Left lung (tissue), 10 donors: ENCODE measurements around the gene FSCN2. TPM values are rescaled to one million over a fixed set of nuclear protein-coding genes. Genes with fewer than 3 reads are reported as not detected.

Experiments used
- ATAC-seq: fragments of 200-7000 bp; cut with Tn5 transposase; one replicate; pipeline ENCODE4 v1.9.1; 2020; ENCODE audit warnings: moderate library complexity
- DNase-seq, 4 donors: peaks; one replicate each; pipeline ENCODE4 v3.0.0-alpha.2; 2013 to 2020
- H3K27ac ChIP-seq, 2 donors: fragments of 200-600 bp; sonication (generic) in 1 of 2; one replicate each; pipeline versions ENCODE4 v1.5.0 to v1.8.0; 2020 to 2021
- H3K27me3 ChIP-seq, 2 donors: fragments of 200-600 bp; sonication (generic) in 1 of 2; one replicate each; pipeline versions ENCODE4 v1.5.0 to v1.8.0; 2020 to 2021
- H3K36me3 ChIP-seq, 2 donors: fragments of 200-600 bp; sonication (generic) in 1 of 2; one replicate each; pipeline versions ENCODE4 v1.5.0 to v1.8.0; 2020 to 2021
- H3K4me1 ChIP-seq, 2 donors: fragments of 200-600 bp; one replicate each; pipeline ENCODE4 v1.8.0; 2021
- H3K4me3 ChIP-seq, 2 donors: fragments of 200-600 bp; sonication (generic) in 1 of 2; one replicate each; pipeline versions ENCODE4 v1.5.0 to v1.8.0; 2020 to 2021; ENCODE audit warnings: mild to moderate bottlenecking in 1 of 2
- H3K9me3 ChIP-seq, 2 donors: fragments of 200-600 bp; sonication (generic) in 1 of 2; one replicate each; pipeline versions ENCODE4 v1.5.0 to v1.8.0; 2020 to 2021
- CTCF ChIP-seq, 2 donors: fragments of 200-600 bp; sonication (generic) in 1 of 2; IDR thresholded peaks; one replicate each; pipeline versions ENCODE4 v1.5.0 to v1.8.0; 2021; ENCODE audit warnings: antibody characterized with exemption in 2 of 2
- intact Hi-C, 2 donors: fragments of 100-400 bp; cut with DNase I; formaldehyde crosslinking; loops; one replicate each; pipeline versions ENCODE4 v1.11.2 to v1.14.2; 2022
- polyA plus RNA-seq, 6 donors: library from polyadenylated mRNA; unstranded; fragments of 120-200 nt; gene quantifications; one replicate each; pipeline ENCODE4 v1.2.1, GENCODE V29; 2013; ENCODE audit not compliant: insufficient read length in 6 of 6
- total RNA-seq, 2 donors: library from RNA; stranded (reverse); fragmentation: NEBNext Ultra II Directional; extraction: Animal tissue kit (Norgen Biotek cat#: 25700); gene quantifications; one replicate each; pipeline ENCODE4 v1.2.1, GENCODE V29; 2021
- donor health status: DM: no; HTN: yes; CAD: no.
- donor health status: DM: no; HTN: no; CAD: no.

FSCN2 gene
- total and polyA plus RNA-seq, 8 donors: 0.92 to 3.4 (median 1.9) TPM

- Histone ChIP-seq H3K4me1 (peaks cover 8 to 18% of the 10 kb centered on the region in 2 donors), H3K9me3 (no peaks in the 10 kb centered on the region), H3K36me3 (no peaks in the 10 kb centered on the region), H3K27ac (no peak overlapping the region), H3K27me3 (peaks cover 5 to 73% of the 10 kb centered on the region in 2 donors), H3K4me3 (no peak overlapping the region)
- ATAC-seq: no peak
- intact Hi-C loops: no loop called here
- no peak for TF ChIP-seq CTCF (IDR thresholded peaks at IDR 0.05)
- DNase-seq: peak in 1 of 4 donors; percentile 65
Measured at GRCh38 chr17:81523402-81524038, 4.7 kb upstream of the FSCN2 start.

DNA sequence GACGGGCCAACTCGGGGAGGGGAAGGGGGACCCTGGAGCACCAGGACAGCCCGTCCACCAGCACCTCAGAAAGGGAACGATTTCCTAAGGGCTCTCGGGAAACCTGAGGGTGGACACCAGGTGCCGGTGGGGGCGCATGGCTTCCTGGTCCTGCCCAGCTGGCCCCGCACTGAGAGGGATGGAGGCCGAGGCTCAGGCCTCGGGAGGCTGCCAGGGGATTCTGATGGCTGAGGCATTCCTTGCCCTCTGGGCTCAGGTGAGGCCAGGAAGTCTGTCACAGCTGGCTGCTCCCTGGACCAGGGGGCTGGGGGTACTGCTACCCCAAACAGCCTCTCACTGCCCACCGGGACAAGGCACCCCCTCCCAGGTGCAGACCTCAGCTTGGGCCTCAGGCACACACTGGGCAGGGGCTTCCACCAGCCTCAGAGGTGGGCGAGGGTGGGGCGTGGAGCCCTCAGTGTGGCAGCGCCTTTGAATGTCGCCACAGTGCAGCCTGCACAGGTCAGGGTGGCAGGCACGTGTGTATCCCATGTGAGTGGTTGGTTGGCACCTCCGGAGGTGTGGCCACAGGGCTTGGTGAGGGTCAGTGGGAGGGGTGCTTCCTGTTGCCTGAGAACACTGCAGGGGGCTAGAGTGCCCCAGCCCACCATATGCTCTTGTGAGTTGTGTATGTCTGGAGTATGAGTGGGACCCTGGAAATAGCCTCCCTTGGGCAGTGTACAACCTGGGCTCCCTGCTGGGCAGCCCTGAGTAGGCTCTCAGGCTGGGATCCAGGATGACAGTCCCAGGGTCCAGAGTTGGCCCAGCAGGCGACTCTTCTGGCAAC is 3.9 kb upstream of the FSCN2 start:
- ATAC-seq (no peak), DNase-seq (peak in 1 of 4 donors; percentile 57)
- H3K27ac ChIP-seq: no peak overlapping the region
- H3K27me3 ChIP-seq: peaks cover 5 to 76% of the 10 kb centered on the region in 2 donors
- intact Hi-C loops: no loop called here
- no peaks in the 10 kb centered on the region for H3K9me3 ChIP-seq
- peaks cover 6 to 11% of the 10 kb centered on the region in 2 donors for H3K4me1 ChIP-seq
- no peak overlapping the region for H3K4me3 ChIP-seq
- no peak for TF ChIP-seq CTCF (IDR thresholded peaks at IDR 0.05)
- no peaks in the 10 kb centered on the region for H3K36me3 ChIP-seq

- intact Hi-C loops: no loop called here
- no peak for TF ChIP-seq CTCF (IDR thresholded peaks at IDR 0.05)
- H3K36me3 ChIP-seq: no peaks in the 10 kb centered on the region
- H3K9me3 ChIP-seq: no peaks in the 10 kb centered on the region
- DNase-seq (peak in 1 of 4 donors; percentile 61), ATAC-seq (no peak)
- H3K27ac ChIP-seq: no peak overlapping the region
- peaks cover 5 to 6% of the 10 kb centered on the region in 2 donors for H3K4me1 ChIP-seq
- H3K27me3 ChIP-seq: peaks cover 5 to 76% of the 10 kb centered on the region in 2 donors
- H3K4me3 ChIP-seq: no peak overlapping the region
Measured at GRCh38 chr17:81524865-81525159, 3.4 kb upstream of the FSCN2 start.

DNA sequence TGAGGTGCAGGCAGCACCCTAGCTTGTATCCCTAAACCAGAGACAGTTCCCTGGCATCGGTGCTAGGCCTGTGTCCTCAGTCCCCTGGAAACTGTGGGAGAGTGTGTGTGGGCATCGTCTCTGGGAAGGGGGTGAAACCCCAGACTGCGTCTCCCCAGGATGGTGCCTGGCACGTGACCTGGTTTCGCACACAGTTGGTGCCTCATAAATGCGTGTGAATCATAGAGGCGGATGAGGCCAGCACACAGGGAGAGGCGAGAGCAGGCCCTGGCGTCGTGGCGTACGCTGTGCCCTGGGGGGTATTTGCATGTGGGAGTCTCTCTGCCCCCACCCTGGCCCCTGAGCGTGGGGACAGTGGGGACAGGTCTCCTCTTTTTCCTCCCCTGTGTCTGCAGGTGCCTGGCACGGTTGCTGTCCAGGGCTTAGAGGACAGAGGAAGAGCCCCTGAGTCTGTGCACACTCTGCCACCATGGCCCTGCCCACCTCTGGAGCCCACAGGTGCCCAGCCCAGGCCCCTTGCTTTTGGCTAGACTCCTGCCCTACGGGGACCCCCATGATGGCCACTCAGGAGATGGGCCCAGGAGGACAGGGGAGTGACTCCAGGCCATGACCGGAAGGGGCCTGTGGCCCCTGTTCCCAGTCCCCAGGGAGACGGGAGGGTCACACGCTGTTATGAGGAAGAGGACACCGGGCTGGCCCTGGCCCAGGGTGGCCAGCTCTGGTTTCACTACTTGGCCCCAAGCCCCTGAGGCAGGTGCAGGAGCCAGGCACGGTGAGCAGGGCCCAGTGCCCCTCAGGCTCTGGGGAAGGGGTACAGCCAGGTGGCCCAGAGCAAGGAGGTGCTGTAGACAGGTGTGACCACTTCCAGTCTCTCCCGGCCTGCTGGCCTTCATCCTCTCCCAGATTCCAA is 1.3 kb upstream of the FSCN2 start:
- intact Hi-C loops: no loop called here
- Histone ChIP-seq H3K27ac (no peak overlapping the region), H3K36me3 (no peaks in the 10 kb centered on the region), H3K4me3 (no peak overlapping the region), H3K4me1 (peaks cover 0 to 6% of the 10 kb centered on the region in 2 donors), H3K27me3 (peaks cover 5 to 73% of the 10 kb centered on the region in 2 donors), H3K9me3 (no peaks in the 10 kb centered on the region)
- ATAC-seq: no peak
- no peak for TF ChIP-seq CTCF (IDR thresholded peaks at IDR 0.05)
- DNase-seq: peak in 1 of 4 donors; percentile 48

DNA sequence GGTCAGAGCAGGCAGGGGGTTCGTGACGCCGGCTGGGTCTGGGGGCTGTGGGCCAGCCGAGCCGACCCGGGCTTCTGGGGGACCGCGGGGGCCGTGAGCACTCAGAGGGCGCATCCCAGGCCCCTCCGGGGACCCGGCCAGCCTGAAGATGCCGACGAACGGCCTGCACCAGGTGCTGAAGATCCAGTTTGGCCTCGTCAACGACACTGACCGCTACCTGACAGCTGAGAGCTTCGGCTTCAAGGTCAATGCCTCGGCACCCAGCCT is 140 bp downstream of the FSCN2 start:
- no peaks in the 10 kb centered on the region for H3K36me3 ChIP-seq
- no peaks in the 10 kb centered on the region for H3K9me3 ChIP-seq
- peaks cover 5 to 69% of the 10 kb centered on the region in 2 donors for H3K27me3 ChIP-seq
- TF ChIP-seq CTCF (IDR thresholded peaks at IDR 0.05): no peak
- H3K27ac ChIP-seq: no peak overlapping the region
- ATAC-seq (no peak), DNase-seq (peak in 1 of 4 donors; percentile 69)
- no peak overlapping the region for H3K4me3 ChIP-seq
- intact Hi-C loops: no loop called here
- H3K4me1 ChIP-seq: peaks cover 0 to 6% of the 10 kb centered on the region in 2 donors
